ENCODE results near the gene FAT2. TPM values are rescaled to one million over a fixed set of nuclear protein-coding genes. Genes with fewer than 3 reads are reported as not detected.

The FAT2 gene
- total RNA-seq, 1 donor from 2014 or later, result 0.53 TPM

- no peaks in the 10 kb centered on the region for H3K36me3 ChIP-seq
- DNase-seq, result no peak
- no peaks in the 10 kb centered on the region for H3K9me3 ChIP-seq
- peak in 1 of 2 donors; percentile 27 for ATAC-seq
- no peak overlapping the region for H3K27ac ChIP-seq
- no peaks in the 10 kb centered on the region for H3K27me3 ChIP-seq (ENCODE audit: low read depth)
- H3K4me3 ChIP-seq, result no peak overlapping the region
- H3K4me1 ChIP-seq, result no peaks in the 10 kb centered on the region
- TF ChIP-seq CTCF (IDR thresholded peaks at IDR 0.05), result no peak
- intact Hi-C loops (cut with DNase I), result no loop called here
Measured at GRCh38 chr5:151632524-151632923, 41.4 kb upstream of the FAT2 start.

- no peaks in the 10 kb centered on the region for H3K36me3 ChIP-seq
- no peak for DNase-seq
Measured at GRCh38 chr5:151631941-151632340, 40.8 kb upstream of the FAT2 start.

GRCh38 chr5:151630088-151630487 lies 39.0 kb upstream of the FAT2 start:
- Histone ChIP-seq H3K27me3 (ENCODE audit: low read depth) (no peaks in the 10 kb centered on the region), H3K4me3 (no peak overlapping the region), H3K9me3 (no peaks in the 10 kb centered on the region), H3K27ac (no peak overlapping the region), H3K4me1 (no peaks in the 10 kb centered on the region), H3K36me3 (no peaks in the 10 kb centered on the region)
- intact Hi-C loops (cut with DNase I), result no loop called here
- ATAC-seq (no peak), DNase-seq (no peak)
- no peak for TF ChIP-seq CTCF (IDR thresholded peaks at IDR 0.05)

More at GRCh38 chr5:151631941-151632340, 40.8 kb upstream of the FAT2 start:
- Histone ChIP-seq H3K9me3 (no peaks in the 10 kb centered on the region), H3K27ac (no peak overlapping the region), H3K27me3 (ENCODE audit: low read depth) (no peaks in the 10 kb centered on the region), H3K4me3 (no peak overlapping the region), H3K4me1 (no peaks in the 10 kb centered on the region)
- intact Hi-C loops (cut with DNase I), result no loop called here
- no peak for TF ChIP-seq CTCF (IDR thresholded peaks at IDR 0.05)
- no peak for ATAC-seq

- Histone ChIP-seq H3K27ac (no peak overlapping the region), H3K36me3 (no peaks in the 10 kb centered on the region), H3K9me3 (no peaks in the 10 kb centered on the region), H3K27me3 (ENCODE audit: low read depth) (no peaks in the 10 kb centered on the region), H3K4me3 (no peak overlapping the region), H3K4me1 (no peaks in the 10 kb centered on the region)
- ATAC-seq (no peak), DNase-seq (no peak)
- no peak for TF ChIP-seq CTCF (IDR thresholded peaks at IDR 0.05)
- intact Hi-C loops (cut with DNase I), result no loop called here
Measured at GRCh38 chr5:151628112-151628823, 37.1 kb upstream of the FAT2 start.

GRCh38 chr5:151627650-151628049 lies 36.5 kb upstream of the FAT2 start:
- Histone ChIP-seq H3K27ac (no peak overlapping the region), H3K36me3 (no peaks in the 10 kb centered on the region), H3K9me3 (no peaks in the 10 kb centered on the region), H3K4me1 (no peaks in the 10 kb centered on the region), H3K4me3 (no peak overlapping the region), H3K27me3 (ENCODE audit: low read depth) (peaks cover under 1% of the 10 kb centered on the region)
- no peak for DNase-seq
- no peak for TF ChIP-seq CTCF (IDR thresholded peaks at IDR 0.05)
- ATAC-seq, result no peak
- intact Hi-C loops (cut with DNase I), result no loop called here
